ELR (cell line): ENCODE results near the gene CCDC92.
"Not testable (repeated sequence)": the region's sequence is repeated elsewhere in the genome, so short reads cannot be mapped to it uniquely, and the experiment has no call there.

Source experiments
- DNase-seq: peaks from one replicate; pipeline ENCODE4 v3.0.0-alpha.2; 2015; ENCODE audit warnings: low read depth

Gene CCDC92

GRCh38 chr12:123948796-123949769 is 23.5 kb downstream of the CCDC92 start:
- DNase-seq, result no peak

GRCh38 chr12:123948401-123948795 is 24.2 kb downstream of the CCDC92 start:
- no peak for DNase-seq

- not testable (repeated sequence) for DNase-seq
Measured at GRCh38 chr12:123947531-123947930, 25.1 kb downstream of the CCDC92 start.

- not testable (repeated sequence) for DNase-seq
Measured at GRCh38 chr12:123946516-123947505, 25.8 kb downstream of the CCDC92 start.

GRCh38 chr12:123946152-123946515 is 26.5 kb downstream of the CCDC92 start:
- DNase-seq, result no peak

- DNase-seq, result no peak
Measured at GRCh38 chr12:123945287-123946151, 27.1 kb downstream of the CCDC92 start.

- DNase-seq, result no peak
Measured at GRCh38 chr12:123944696-123945095, 27.9 kb downstream of the CCDC92 start.

- no peak for DNase-seq
Measured at GRCh38 chr12:123943816-123944215, 28.8 kb downstream of the CCDC92 start.

GRCh38 chr12:123942911-123943648 is 29.6 kb downstream of the CCDC92 start:
- DNase-seq, result no peak

- DNase-seq, result peak; percentile 75
Measured at GRCh38 chr12:123942238-123942653, 30.4 kb downstream of the CCDC92 start.

GRCh38 chr12:123941624-123942237 is 30.9 kb downstream of the CCDC92 start:
- DNase-seq, result no peak

GRCh38 chr12:123941000-123941399 is 31.6 kb downstream of the CCDC92 start:
- no peak for DNase-seq

GRCh38 chr12:123940627-123940966 is 32.0 kb downstream of the CCDC92 start:
- DNase-seq, result no peak

GRCh38 chr12:123939716-123940626 is 32.7 kb downstream of the CCDC92 start:
- no peak for DNase-seq

- DNase-seq, result peak; percentile 18
Measured at GRCh38 chr12:123938679-123939480, 33.8 kb downstream of the CCDC92 start.

- DNase-seq, result no peak
Measured at GRCh38 chr12:123937707-123938591, 34.7 kb downstream of the CCDC92 start.

GRCh38 chr12:123936956-123937706 is 35.5 kb downstream of the CCDC92 start:
- DNase-seq, result no peak
